Activated CD4-positive, CD25-positive, alpha-beta regulatory T cell treated with anti-CD3 and anti-CD28 coated beads, Interleukin-2, amount 50 U/mL, for 72 hours (primary cell): Measurements from ENCODE around the gene POLG.

ENCODE experiments used
- DNase-seq: peaks from one replicate; pipeline ENCODE4 v3.0.0; 2021

Gene POLG

GRCh38 chr15:89370120-89370977 lies 35.7 kb upstream of the POLG start:
- no peak for DNase-seq

- DNase-seq = no peak
Measured at GRCh38 chr15:89369341-89369947, 34.8 kb upstream of the POLG start.

- no peak for DNase-seq
Measured at GRCh38 chr15:89368566-89369223, 34.1 kb upstream of the POLG start.

- no peak for DNase-seq
Measured at GRCh38 chr15:89367485-89368451, 33.1 kb upstream of the POLG start.

- DNase-seq = no peak
Measured at GRCh38 chr15:89366656-89367393, 32.2 kb upstream of the POLG start.

- DNase-seq = no peak
Measured at GRCh38 chr15:89365462-89366065, 30.9 kb upstream of the POLG start.

GRCh38 chr15:89364741-89365450 lies 30.3 kb upstream of the POLG start:
- DNase-seq = no peak

GRCh38 chr15:89364341-89364740 lies 29.7 kb upstream of the POLG start:
- no peak for DNase-seq

- DNase-seq = no peak
Measured at GRCh38 chr15:89363770-89364169, 29.1 kb upstream of the POLG start.

GRCh38 chr15:89363133-89363532 lies 28.5 kb upstream of the POLG start:
- DNase-seq = no peak

GRCh38 chr15:89362203-89363101 lies 27.8 kb upstream of the POLG start:
- DNase-seq = no peak

GRCh38 chr15:89361451-89362202 lies 27.0 kb upstream of the POLG start:
- peak; percentile 57 for DNase-seq

GRCh38 chr15:89360294-89360971 lies 25.8 kb upstream of the POLG start:
- DNase-seq = no peak

GRCh38 chr15:89359471-89360293 lies 25.1 kb upstream of the POLG start:
- no peak for DNase-seq

- peak; percentile 90 for DNase-seq
Measured at GRCh38 chr15:89358755-89359439, 24.3 kb upstream of the POLG start.

- DNase-seq = no peak
Measured at GRCh38 chr15:89358435-89358754, 23.8 kb upstream of the POLG start.
